T-cell (primary cell): ENCODE data around the gene WNT7A. TPM values are rescaled to one million over a fixed set of nuclear protein-coding genes. Genes with fewer than 3 reads are reported as not detected.

ENCODE experiments used
- ATAC-seq, 4 experiments: fragments of 200-7000 bp in 3 of 4; fragments of 150-1000 bp in 1 of 4; cut with Tn5 transposase; replicated peaks in 1 of 4; 1 replicate in 3 of 4; 2 replicates in 1 of 4; pipeline ENCODE4 v1.10.0; 2021; ENCODE audit warnings: moderate library complexity in 3 of 4, mild to moderate bottlenecking in 2 of 4, moderate number of reproducible peaks in 1 of 4
- CTCF ChIA-PET, 2 donors: fragments of 300-600 bp; sonication (Branson Sonifier 250); formaldehyde crosslinking; loops; one replicate each; lab custom pipeline; 2022; ENCODE audit warnings: antibody characterized with exemption in 2 of 2; lab: Charles Lee
- POLR2A ChIA-PET, 2 donors: fragments of 300-600 bp; sonication (Branson Sonifier 250); formaldehyde crosslinking; loops; one replicate each; lab custom pipeline; 2022; ENCODE audit warnings: antibody characterized with exemption in 2 of 2; lab: Charles Lee
- DNase-seq, 35 experiments: peaks; one replicate each; pipeline versions ENCODE4 v3.0.0 to v3.0.0-alpha.2; 2013 to 2023
- H3K27ac ChIP-seq: one replicate; pipeline ENCODE4 v1.5.1; 2013; ENCODE audit warnings: low read length
- H3K27me3 ChIP-seq, 2 experiments: replicated peaks in 1 of 2; 1 replicate in 1 of 2; 2 replicates in 1 of 2; pipeline versions ENCODE4 v1.6.1 to v1.7.0; 2013; ENCODE audit warnings: low read length in 1 of 2, mixed read lengths in 1 of 2; ENCODE audit not compliant: control insufficient read depth in 2 of 2, insufficient read depth in 2 of 2; ENCODE audit errors: extremely low read depth in 1 of 2
- H3K36me3 ChIP-seq, 2 donors: 1 replicate in 1 of 2; 2 replicates in 1 of 2; pipeline versions ENCODE4 v1.6.1 to v1.7.0; 2013; ENCODE audit warnings: low read length in 1 of 2; ENCODE audit not compliant: control insufficient read depth in 2 of 2, insufficient read depth in 1 of 2; ENCODE audit errors: extremely low read depth in 1 of 2
- H3K4me1 ChIP-seq, 2 experiments: 1 replicate in 1 of 2; 2 replicates in 1 of 2; pipeline versions ENCODE4 v1.6.1 to v1.7.0; 2013; ENCODE audit warnings: low read length in 2 of 2, mixed read lengths in 1 of 2; ENCODE audit not compliant: insufficient read depth in 2 of 2, control insufficient read depth in 1 of 2; ENCODE audit errors: extremely low read depth in 1 of 2
- H3K4me3 ChIP-seq, 2 donors: 1 replicate in 1 of 2; 2 replicates in 1 of 2; pipeline versions ENCODE4 v1.5.1 to v1.7.0; 2013; ENCODE audit warnings: mild to moderate bottlenecking in 2 of 2, low read length in 1 of 2, moderate library complexity in 1 of 2; ENCODE audit not compliant: control insufficient read depth in 1 of 2; ENCODE audit errors: extremely low read depth in 1 of 2
- H3K9me3 ChIP-seq: 2 replicates; pipeline ENCODE4 v1.7.0; 2013
- H3K27ac Mint-ChIP-seq, 2 donors: one replicate each; pipeline ENCODE4 v1.8.0; 2020 to 2021; ENCODE audit warnings: mild to moderate bottlenecking in 2 of 2, mixed read lengths in 2 of 2
- H3K27me3 Mint-ChIP-seq, 2 donors: one replicate each; pipeline ENCODE4 v1.8.0; 2021 to 2022; ENCODE audit warnings: mixed read lengths in 2 of 2
- H3K36me3 Mint-ChIP-seq: one replicate; pipeline ENCODE4 v1.8.0; 2021; ENCODE audit warnings: mixed read lengths
- H3K4me1 Mint-ChIP-seq, 3 donors: one replicate each; pipeline ENCODE4 v1.8.0; 2020 to 2022; ENCODE audit warnings: mixed read lengths in 3 of 3, mild to moderate bottlenecking in 1 of 3
- H3K4me3 Mint-ChIP-seq, 3 donors: one replicate each; pipeline ENCODE4 v1.8.0; 2020 to 2022; ENCODE audit warnings: mild to moderate bottlenecking in 3 of 3, mixed read lengths in 3 of 3, moderate library complexity in 3 of 3
- H3K9me3 Mint-ChIP-seq, 3 donors: one replicate each; pipeline ENCODE4 v1.8.0; 2020 to 2022; ENCODE audit warnings: mixed read lengths in 3 of 3
- WGBS: methylation state at CpG from one replicate; pipeline ENCODE4 v1.1.5; 2013; ENCODE audit warnings: missing lambda C conversion rate; ENCODE audit not compliant: insufficient coverage; 5-methylcytosine and 5-hydroxymethylcytosine counted together
- total RNA-seq, 35 experiments: library from RNA in 6 of 35; stranded (reverse) in 6 of 35; fragments of 120-200 nt in 1 of 35; gene quantifications; one replicate each; pipeline versions ENCODE4 v1.2.1 to v1.2.4 and lab custom pipeline; 2013 to 2026

Gene WNT7A
- total RNA-seq, 5 donors from 2014 or later (not counting 1 experiment from before 2014, with no cell fraction given): 8.2 to 15.4 (median 11.7) TPM

GRCh38 chr3:13878281-13879101 is 1.4 kb downstream of the WNT7A start:
- Histone ChIP-seq H3K4me3 (peak overlapping the region; percentile 55 to 62), H3K27me3 (peaks cover 17 to 57% of the 10 kb centered on the region in 2 experiments), H3K27ac (peak overlapping the region; percentile 18), H3K36me3 (no peaks in the 10 kb centered on the region), H3K9me3 (no peaks in the 10 kb centered on the region), H3K4me1 (peaks cover 8 to 31% of the 10 kb centered on the region in 2 experiments)
- Mint-ChIP-seq H3K9me3 (no peaks in the 10 kb centered on the region), H3K4me3 (peak overlapping the region; percentile 83 to 89 (median 88)), H3K27me3 (peaks cover 17 to 28% of the 10 kb centered on the region in 2 donors), H3K27ac (peak overlapping the region; percentile 86 to 87), H3K36me3 (peaks cover 12% of the 10 kb centered on the region), H3K4me1 (peaks cover 21 to 27% (median 22%) of the 10 kb centered on the region in 3 donors)
- DNase-seq (peak in 9 of 35 experiments; percentile 8 to 40 (median 26)), ATAC-seq (no peak)
- CTCF ChIA-PET: no interaction called here
- WGBS: 4% methylated on average over 29 of the region's 66 CpGs
- POLR2A ChIA-PET: interaction anchor here (0.6 to 1.5 kb wide), 2 partner anchors 8 to 12 kb away, joined by 4 to 5 read pairs; no protein-coding TSS in a partner anchor

GRCh38 chr3:13877911-13878280 is 2.0 kb downstream of the WNT7A start:
- Histone ChIP-seq H3K36me3 (peaks cover 0 to 2% of the 10 kb centered on the region in 2 donors), H3K9me3 (no peaks in the 10 kb centered on the region), H3K4me1 (peaks cover 8 to 31% of the 10 kb centered on the region in 2 experiments), H3K27ac (no peak overlapping the region), H3K4me3 (peak overlapping the region in 1 of 2 donors; percentile 55), H3K27me3 (peaks cover 17 to 53% of the 10 kb centered on the region in 2 experiments)
- DNase-seq: no peak
- Mint-ChIP-seq H3K27ac (peak overlapping the region; percentile 86 to 87), H3K4me1 (peaks cover 21 to 29% (median 24%) of the 10 kb centered on the region in 3 donors), H3K4me3 (peak overlapping the region; percentile 83 to 89 (median 88)), H3K36me3 (peaks cover 15% of the 10 kb centered on the region), H3K9me3 (no peaks in the 10 kb centered on the region), H3K27me3 (peaks cover 13 to 25% of the 10 kb centered on the region in 2 donors)
- POLR2A ChIA-PET: no interaction called here
- no peak for ATAC-seq
- 3% methylated on average over 12 of the region's 25 CpGs for WGBS
- CTCF ChIA-PET: no interaction called here

GRCh38 chr3:13876451-13877100 is 3.3 kb downstream of the WNT7A start:
- peaks cover 8 to 31% of the 10 kb centered on the region in 2 experiments for H3K4me1 ChIP-seq
- Mint-ChIP-seq H3K36me3 (peaks cover 26% of the 10 kb centered on the region), H3K9me3 (peaks cover 0 to 5% (median 0%) of the 10 kb centered on the region in 3 donors), H3K27me3 (peaks cover 5 to 19% of the 10 kb centered on the region in 2 donors), H3K27ac (peak overlapping the region; percentile 63 to 68), H3K4me3 (peak overlapping the region in 1 of 3 donors; percentile 10), H3K4me1 (peaks cover 21 to 32% (median 24%) of the 10 kb centered on the region in 3 donors)
- H3K4me3 ChIP-seq: no peak overlapping the region
- no peaks in the 10 kb centered on the region for H3K9me3 ChIP-seq
- no peak for DNase-seq
- ChIA-PET POLR2A (no interaction called here), CTCF (interaction anchor here in 1 of 2 donors (0.5 kb wide), 1 partner anchor 397 kb away, joined by 3 read pairs; no protein-coding TSS in a partner anchor)
- WGBS: 81% methylated on average over 5 of the region's 6 CpGs
- H3K36me3 ChIP-seq: peaks cover 0 to 2% of the 10 kb centered on the region in 2 donors
- no peak overlapping the region for H3K27ac ChIP-seq
- peaks cover 13 to 43% of the 10 kb centered on the region in 2 experiments for H3K27me3 ChIP-seq
- ATAC-seq: no peak

DNA sequence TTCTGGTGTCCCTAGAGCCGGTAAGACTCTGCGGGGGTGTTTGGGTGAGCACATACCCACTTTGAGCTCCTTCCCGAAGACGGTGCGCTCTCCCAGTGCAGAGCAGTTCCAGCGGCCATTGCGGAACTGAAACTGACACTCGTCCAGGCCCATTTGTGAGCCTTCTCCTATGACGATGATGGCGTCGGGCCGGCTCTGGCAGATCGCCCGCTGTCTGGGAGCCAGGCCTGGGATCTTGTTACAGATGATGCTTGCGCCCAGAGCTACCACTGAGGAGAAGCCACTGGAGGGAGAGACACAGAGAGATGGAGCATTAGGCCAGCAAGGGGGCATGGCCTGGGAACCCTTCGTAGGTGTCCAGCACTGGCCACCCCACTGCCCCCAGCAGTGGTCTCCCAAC is 5.0 kb downstream of the WNT7A start:
- H3K36me3 ChIP-seq: peaks cover 0 to 4% of the 10 kb centered on the region in 2 donors
- POLR2A ChIA-PET: no interaction called here
- CTCF ChIA-PET: interaction anchor here in 1 of 2 donors (1.0 kb wide), 1 partner anchor 10 kb away, joined by 3 read pairs; no protein-coding TSS in a partner anchor

GRCh38 chr3:13873818-13874217 is 6.1 kb downstream of the WNT7A start:
- ATAC-seq (no peak), DNase-seq (no peak)
- POLR2A ChIA-PET: no interaction called here
- H3K27me3 Mint-ChIP-seq: peaks cover 0 to 11% of the 10 kb centered on the region in 2 donors
- no peaks in the 10 kb centered on the region for H3K9me3 ChIP-seq
- peak overlapping the region in 1 of 2 donors; percentile 32 for H3K27ac Mint-ChIP-seq
- H3K27me3 ChIP-seq: peaks cover 10 to 20% of the 10 kb centered on the region in 2 experiments
- peaks cover 31% of the 10 kb centered on the region for H3K36me3 Mint-ChIP-seq
- CTCF ChIA-PET: no interaction called here
- no peak overlapping the region for H3K4me3 Mint-ChIP-seq
- H3K4me1 Mint-ChIP-seq: peaks cover 21 to 43% (median 34%) of the 10 kb centered on the region in 3 donors
- H3K4me3 ChIP-seq: no peak overlapping the region
- H3K36me3 ChIP-seq: peaks cover 0 to 4% of the 10 kb centered on the region in 2 donors
- WGBS: 51% methylated on average over 3 of the region's 3 CpGs
- H3K27ac ChIP-seq: no peak overlapping the region
- H3K4me1 ChIP-seq: peaks cover 5 to 24% of the 10 kb centered on the region in 2 experiments
- peaks cover 0 to 8% (median 0%) of the 10 kb centered on the region in 3 donors for H3K9me3 Mint-ChIP-seq

More for the DNA sequence above, 5.0 kb downstream of the WNT7A start:
- H3K27me3 ChIP-seq: peaks cover 10 to 28% of the 10 kb centered on the region in 2 experiments
- Mint-ChIP-seq H3K4me1 (peaks cover 22 to 33% (median 27%) of the 10 kb centered on the region in 3 donors), H3K4me3 (no peak overlapping the region), H3K9me3 (peaks cover 0 to 8% (median 0%) of the 10 kb centered on the region in 3 donors), H3K27me3 (peaks cover 0 to 11% of the 10 kb centered on the region in 2 donors), H3K36me3 (peaks cover 31% of the 10 kb centered on the region), H3K27ac (no peak overlapping the region)
- WGBS: 92% methylated on average over 14 of the region's 16 CpGs
- no peak for ATAC-seq
- no peaks in the 10 kb centered on the region for H3K9me3 ChIP-seq
- H3K4me3 ChIP-seq: no peak overlapping the region
- no peak for DNase-seq
- peaks cover 7 to 24% of the 10 kb centered on the region in 2 experiments for H3K4me1 ChIP-seq
- no peak overlapping the region for H3K27ac ChIP-seq

DNA sequence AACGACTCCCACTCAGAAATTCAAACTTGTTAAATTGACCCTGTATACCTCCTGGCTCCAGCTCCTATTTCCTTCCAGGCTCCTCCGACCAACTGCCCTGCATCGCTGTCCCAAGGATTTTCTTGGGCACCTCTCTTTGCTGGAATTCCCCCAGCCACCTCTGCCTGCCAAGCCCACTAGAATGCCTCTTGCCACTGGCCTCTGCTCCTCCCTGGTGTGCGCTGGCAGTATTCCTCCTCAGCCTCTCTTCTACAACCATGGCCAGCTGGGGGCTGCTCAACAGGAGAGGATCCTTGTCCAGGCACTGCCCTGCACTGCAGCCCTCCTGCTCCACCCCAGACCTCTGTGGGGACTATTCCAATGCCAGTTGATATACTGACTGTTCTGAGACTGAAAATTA is 7.4 kb downstream of the WNT7A start:
- Mint-ChIP-seq H3K9me3 (peaks cover 0 to 8% (median 0%) of the 10 kb centered on the region in 3 donors), H3K27me3 (peaks cover 0 to 6% of the 10 kb centered on the region in 2 donors), H3K4me3 (no peak overlapping the region), H3K27ac (peak overlapping the region; percentile 13 to 67), H3K4me1 (peaks cover 27 to 50% (median 42%) of the 10 kb centered on the region in 3 donors), H3K36me3 (peaks cover 31% of the 10 kb centered on the region)
- Histone ChIP-seq H3K4me1 (peaks cover 4 to 24% of the 10 kb centered on the region in 2 experiments), H3K4me3 (no peak overlapping the region), H3K27me3 (peaks cover 10 to 11% of the 10 kb centered on the region in 2 experiments), H3K27ac (no peak overlapping the region), H3K9me3 (no peaks in the 10 kb centered on the region), H3K36me3 (peaks cover 0 to 4% of the 10 kb centered on the region in 2 donors)
- ATAC-seq (no peak), DNase-seq (no peak)
- CTCF ChIA-PET: interaction anchor here in 1 of 2 donors (1.5 kb wide), 1 partner anchor 215 kb away, joined by 3 read pairs; no protein-coding TSS in a partner anchor
- POLR2A ChIA-PET: no interaction called here
- 79% methylated on average over 4 of the region's 4 CpGs for WGBS
